Right kidney (tissue), 1 donor: ENCODE results near the gene CNIH3.

Experiments
- DNase-seq: peaks from one replicate; pipeline ENCODE4 v3.0.0-alpha.2; 2016

CNIH3 gene

DNA sequence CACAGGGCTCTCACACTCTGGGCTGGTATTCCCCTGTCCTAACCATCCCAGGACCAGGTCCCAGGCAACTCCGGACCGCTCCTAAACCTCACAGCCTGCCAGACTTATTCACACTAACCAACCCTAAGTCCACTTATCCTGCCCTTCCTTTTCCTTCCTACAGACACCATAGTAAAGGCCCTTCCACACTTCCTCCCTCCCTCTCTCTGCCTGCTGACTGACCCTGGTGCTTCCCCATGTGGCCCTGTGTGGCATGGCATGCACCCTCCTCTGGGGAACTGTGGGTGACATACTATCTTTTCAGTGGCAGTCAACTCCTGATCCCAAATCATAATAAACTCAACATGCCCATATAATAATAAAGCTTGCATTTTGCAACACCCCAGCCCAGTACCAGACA lies 158.3 kb downstream of the CNIH3 start:
- no peak for DNase-seq

DNA sequence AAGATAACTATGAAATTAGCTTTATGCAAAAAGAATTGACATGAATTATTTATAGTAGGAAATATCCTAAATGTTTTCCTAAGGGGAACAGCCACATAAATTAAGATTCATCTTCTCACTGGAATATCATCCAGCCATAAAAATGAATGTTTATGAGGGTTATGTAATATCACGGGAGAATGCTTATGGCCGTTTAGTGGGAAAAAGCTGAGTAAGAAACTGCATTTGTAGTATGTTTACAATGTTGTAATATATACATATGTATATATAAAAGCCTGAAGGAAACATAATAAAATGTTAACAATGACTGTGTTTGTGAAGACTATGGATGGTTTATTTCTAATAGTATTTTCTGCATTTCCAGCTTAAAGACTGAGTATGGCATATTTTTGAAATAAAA lies 161.1 kb downstream of the CNIH3 start:
- DNase-seq = no peak

DNA sequence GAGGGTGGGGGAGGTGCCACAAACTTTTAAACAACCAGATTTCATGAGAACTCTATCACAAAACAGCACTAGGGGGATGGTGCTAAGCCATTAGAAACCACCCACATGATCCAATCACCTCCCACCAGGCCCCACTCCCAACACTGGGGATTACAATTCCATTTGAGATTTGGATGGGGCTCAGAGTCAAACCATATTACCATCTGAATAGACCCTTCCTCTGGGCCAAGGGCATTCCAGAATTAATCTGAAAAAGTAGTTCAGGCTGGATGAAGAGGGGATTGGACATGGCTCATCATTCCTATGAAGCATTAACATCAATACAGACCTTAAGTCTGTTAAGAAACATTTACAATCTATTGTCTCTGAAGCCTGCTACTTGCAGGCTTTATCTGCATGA lies 163.4 kb downstream of the CNIH3 start:
- DNase-seq = no peak

DNA sequence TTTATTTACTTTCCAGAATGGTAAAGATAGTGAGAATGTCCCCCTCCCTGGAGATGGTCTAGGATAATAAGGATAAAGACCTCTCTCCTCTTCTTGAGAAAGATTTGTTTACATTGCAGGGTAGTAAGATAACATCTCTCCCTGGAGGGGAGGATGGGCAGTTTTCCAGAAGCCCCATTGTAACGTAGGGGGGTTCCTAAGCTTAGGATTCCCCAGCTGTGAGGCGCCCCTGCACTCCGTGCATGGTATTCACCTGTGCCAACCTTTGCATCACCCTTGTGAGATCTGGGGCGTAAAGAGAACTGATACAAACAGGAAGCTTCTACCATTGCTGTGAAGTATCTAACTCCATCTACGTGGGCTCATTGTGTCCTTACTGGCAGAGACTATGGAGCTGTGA lies 164.6 kb downstream of the CNIH3 start:
- DNase-seq = no peak

DNA sequence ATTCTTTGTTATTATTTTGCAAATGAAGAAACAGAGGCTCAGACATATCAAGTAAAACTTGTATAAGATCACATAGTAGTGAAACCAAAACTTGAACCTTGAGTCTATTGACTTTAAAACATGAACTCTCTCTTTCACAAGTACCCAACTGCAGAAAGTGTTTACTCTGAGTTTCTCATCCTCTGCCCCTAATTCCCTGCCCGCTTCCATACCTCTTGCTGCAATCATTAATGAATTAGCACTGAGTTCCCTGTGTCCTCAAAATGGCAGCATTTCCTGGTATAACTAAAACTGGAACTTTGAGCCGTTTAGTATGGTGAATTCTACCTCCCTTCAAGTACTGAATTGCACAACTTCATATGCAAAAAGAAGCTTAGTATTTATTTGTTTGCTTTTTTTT lies 165.7 kb downstream of the CNIH3 start:
- DNase-seq = no peak

DNA sequence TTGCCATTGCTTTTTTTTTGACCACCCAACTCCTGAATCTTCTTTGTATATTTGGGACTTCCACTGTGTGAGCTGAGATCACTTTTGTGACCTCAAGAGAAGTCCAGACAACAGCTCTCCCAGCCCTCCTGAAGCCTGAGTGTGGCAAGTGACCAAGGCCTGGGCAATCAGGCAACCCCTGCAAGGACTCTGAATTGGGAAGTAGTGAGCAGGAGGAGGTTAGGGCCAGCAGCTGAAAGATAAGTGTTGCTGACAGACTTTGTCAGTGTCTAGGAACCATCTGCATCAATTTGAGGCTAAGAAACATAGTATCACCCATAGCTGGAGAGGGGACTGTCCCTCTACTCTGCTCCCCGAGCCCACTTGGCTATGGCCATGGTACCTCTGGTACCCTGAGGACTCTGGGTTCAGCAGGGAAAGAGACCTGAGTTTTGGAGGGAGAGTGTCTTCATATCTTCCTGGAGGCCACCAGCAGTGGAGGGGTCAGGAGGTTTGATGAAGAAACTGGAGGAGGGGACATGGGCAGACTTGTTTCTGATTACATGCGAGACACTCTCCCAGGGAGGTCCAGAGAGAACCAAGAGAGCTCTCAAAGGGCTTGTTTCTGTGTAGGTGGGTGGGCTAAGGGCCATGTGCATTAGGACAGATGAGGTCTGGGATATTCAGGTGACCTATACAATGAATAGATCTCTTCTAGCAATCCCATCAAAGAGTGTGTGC lies 166.3 kb downstream of the CNIH3 start:
- DNase-seq = no peak

DNA sequence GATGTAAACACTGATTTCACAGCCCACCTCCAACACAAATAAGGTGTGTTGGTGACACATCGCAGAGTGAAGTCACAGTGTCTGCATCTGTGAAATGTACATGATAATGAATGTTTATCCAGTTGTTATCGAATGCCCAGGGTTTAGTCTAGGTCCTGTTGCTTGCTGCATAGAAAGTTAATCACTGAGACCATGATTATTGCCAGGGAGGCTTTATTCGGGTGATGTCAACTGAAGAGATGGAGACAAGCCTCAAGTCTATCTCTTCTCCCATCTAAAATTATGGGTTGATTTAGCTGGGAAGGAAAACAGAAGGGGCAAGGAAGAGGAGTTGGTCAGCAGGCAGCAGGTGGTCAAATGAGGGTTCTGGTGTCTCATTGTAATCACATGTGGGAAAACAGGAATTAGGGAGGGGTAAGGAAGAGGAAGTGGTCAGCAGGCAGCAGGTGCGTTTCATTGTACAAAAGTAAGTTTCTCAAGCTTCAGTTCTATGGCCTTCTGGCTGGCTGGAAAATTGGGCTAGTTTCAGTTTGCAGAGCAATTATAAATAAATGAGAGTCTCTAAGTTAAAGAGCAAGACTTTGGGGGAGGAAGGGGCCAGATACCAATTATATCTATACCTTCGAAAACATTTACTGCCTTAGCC lies 167.0 kb downstream of the CNIH3 start:
- DNase-seq = no peak

DNA sequence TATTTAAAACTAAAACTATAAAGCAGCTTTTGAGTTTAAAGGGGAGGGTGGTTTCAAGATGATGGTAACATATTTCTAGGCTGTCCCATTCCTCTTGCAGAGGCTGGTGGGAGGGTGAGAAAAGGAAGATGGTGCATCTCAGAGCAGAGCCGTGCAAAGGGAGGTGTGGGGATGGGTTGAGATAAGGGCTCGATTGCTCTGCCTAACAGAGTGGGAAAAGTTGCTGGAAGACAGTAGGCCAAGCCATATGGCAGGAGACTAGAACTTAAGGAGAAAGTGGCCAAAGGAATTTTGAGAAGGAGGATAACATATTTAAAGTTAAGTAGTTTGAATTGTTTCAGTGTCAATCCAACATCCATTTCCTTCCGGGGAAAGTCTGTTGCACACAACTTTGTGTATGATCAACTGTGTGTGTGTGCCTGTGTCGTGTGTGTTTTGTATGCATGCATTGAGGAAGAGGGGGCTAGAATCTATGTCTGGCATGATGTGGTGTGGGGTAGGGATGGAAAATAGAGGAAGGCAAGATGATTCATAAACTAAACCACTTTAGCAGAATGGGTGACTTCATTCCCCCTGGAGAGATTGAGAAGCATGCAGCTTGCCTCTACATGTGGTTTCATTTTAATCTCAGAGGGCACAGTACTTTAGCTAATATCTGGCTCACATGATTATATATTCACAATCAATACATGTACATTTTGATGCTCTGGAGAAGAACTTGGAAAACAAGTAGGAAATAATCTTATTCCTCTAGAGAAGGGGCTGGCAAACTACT lies 168.3 kb downstream of the CNIH3 start:
- no peak for DNase-seq

DNA sequence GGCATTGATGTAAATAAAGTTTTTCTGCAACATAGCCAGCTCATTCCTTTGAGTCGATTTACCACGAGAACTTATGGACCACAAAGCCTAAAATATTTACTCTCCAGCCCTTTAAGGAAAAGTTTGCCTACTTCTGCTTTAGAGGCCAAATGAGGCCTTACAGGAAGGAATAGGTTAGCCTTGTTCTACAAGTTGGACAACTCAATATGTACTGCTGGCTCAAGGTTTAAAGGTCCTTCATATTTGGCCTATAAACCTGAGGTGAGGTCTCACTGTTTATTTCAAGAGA lies 168.9 kb downstream of the CNIH3 start:
- DNase-seq = no peak

DNA sequence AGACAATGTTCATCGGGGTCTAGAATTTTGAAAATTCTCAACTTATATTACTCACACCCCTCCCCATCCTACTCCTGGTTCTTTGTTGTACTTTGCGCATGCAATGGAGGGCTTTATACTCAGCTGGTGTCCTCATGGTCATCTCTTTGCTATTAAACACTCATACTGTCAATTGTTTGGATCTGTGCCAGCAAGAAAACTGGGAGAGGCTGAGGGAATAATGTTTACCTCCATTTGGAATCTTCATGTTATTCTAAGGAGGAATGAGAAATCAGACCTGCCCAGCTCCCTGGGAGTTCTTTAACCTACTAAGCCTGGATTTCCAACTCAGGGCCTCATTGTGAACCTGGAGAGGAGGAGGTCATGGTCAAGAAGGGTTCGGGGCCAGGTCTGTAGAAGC lies 169.5 kb downstream of the CNIH3 start:
- DNase-seq = no peak

DNA sequence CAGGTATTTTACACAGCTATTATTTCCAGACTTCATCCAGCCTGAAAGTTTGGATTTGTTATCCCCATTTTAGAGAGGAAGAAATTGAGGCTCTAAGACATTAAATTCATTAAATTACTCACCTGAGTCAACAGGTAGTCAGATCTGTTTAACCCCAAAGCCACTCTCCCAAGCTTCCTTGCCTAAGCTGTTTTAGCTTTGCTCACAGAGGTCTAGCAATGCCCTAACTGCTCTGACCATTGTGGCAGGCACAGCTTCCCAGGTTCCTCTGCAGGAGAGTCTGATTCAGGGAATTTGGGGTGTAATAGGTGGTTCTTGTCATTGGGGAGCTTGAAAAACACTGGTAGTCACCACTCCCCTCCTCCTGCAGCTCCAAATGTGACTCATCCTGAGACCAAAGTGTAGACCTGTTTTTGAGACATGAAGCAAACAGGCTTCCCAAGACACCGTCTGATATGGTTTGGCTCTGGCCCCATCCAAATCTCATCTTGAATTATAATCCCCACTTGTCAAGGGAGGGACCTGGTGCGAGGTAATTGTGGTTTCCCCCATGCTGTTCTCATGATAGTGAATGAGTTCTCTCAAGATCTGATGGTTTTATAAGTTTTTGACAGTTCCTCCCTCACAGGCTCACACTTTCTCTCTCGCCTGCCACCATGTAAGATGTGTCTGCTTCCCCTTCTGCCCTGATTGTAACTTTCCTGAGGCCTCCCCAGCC lies 170.6 kb downstream of the CNIH3 start:
- DNase-seq = no peak

DNA sequence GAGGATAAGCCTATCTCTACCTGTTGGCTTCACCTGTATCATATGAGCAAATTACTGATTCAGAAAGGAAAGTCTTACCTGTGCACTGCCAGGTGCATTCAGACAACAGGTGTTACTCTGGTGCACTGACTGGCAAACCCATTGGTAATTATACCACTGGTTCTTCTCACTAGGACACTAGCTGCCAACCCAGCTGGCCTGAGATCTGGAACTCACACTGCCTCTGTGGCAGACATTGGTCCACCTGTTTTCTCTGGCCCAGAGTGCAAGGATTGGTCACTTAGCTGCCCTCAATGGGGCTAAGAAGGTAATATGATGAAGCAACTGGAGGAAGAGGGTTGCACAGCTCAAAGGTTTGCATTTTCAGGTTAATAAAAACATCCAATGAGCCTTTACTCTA lies 173.2 kb downstream of the CNIH3 start:
- no peak for DNase-seq
